ENCODE results near the gene POLR2F. TPM values are rescaled to one million over a fixed set of nuclear protein-coding genes. Genes with fewer than 3 reads are reported as not detected.
A peak's percentile ranks its signal among the peaks of the same experiment; 100 is the strongest.
"Not testable (repeated sequence)": the region's sequence is repeated elsewhere in the genome, so short reads cannot be mapped to it uniquely, and the experiment has no call there.

POLR2F gene
- total RNA-seq, 1 donor from 2014 or later, result 64.2 TPM

- not testable (repeated sequence) for ATAC-seq; DNase-seq (ENCODE audit: low spot score)
These were observed 22.5 kb downstream of the POLR2F start for GRCh38 chr22:37976022-37976421.

DNA sequence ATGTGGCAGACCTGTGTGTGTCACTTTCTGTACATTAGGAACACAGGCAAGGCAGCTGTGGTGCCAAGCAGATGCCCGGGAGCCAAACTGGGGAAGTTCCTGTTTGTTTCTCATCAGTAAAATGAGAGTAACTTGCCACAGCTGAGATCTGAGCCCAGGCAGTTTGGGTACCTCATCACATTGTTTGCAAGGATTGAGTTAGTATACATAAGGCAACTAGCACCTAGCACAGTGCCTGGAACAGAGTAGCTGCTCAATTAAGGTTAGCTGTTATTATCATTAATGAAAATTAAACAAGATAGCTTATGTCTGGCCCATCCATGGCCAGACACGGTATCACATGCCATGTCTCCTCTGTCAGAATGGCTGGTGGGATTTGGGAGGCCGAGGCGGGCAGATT is 23.0 kb downstream of the POLR2F start:
- no peak for DNase-seq (ENCODE audit: low spot score)
- ATAC-seq, result no peak

GRCh38 chr22:37979782-37980181 is 26.3 kb downstream of the POLR2F start:
- ATAC-seq (no peak), DNase-seq (ENCODE audit: low spot score) (no peak)

DNA sequence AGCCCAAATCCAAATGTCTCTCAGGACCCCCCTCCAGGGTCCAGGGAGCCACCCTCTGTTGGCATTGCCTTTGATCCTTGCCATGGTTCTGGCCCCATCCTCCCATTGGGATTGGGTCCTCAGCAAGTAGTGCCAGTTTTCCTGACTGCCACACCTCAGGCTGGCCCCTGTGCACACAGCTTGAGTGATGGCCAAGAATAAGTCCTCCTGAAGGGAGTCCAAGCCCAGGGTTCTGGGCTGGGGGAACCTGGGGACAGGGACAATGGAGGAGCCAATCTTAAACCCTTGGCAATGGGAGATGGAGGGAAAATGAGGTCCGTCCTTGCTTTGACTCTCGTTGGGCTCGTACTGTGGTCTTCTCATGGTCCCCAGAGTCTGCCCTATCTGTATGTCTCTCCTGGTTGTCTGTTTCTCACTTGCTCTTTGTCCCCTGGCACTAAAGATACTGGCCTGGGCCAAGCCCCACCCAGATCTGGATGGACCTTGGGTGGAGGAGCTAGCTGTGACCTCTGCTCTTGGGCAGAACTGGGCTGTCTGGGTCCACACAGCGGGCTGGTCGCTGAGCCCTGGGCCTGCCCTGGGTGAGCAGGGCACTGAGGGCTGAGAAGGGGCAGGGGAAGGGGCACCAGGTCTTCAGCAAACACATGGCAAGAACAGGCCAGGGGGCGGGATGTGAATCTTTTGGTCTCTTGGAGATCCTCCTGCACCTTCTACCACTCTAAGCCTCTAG is 27.9 kb downstream of the POLR2F start:
- DNase-seq (ENCODE audit: low spot score), result peak; percentile 95
- ATAC-seq, result peak; percentile 87

DNA sequence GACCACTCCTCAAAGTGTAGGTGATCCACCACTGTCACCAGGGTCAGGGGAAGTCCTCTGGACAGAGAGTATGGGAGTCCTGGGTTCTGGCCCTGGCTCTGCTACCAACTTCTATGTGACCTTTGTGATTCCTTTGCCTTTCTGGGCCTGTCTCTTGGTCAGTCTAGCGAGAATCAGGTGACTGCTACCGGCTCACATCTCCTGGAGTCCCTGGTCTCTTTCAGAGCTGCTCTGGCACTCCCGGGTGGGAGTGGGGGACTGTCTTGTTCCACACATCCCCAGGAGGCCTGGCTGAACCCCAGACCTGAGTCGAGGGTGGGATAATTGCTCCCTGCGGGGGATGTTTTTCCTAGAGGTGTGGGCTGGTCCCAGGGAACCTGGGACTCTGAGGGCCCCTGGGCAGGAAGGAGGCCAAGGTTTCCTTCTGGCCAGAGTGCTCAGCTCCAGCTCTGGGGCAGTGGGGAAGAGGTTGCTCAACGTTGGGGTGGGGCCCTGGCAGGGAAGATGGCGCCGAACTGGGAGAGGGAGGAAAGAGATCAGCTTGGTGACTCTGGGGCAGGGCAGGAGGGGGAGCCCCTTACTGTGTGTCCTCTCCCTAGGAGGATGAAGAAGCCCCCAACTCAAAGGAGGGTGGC is 28.8 kb downstream of the POLR2F start:
- ATAC-seq (peak; percentile 51), DNase-seq (ENCODE audit: low spot score) (peak; percentile 78)

GRCh38 chr22:37982938-37983859 is 29.7 kb downstream of the POLR2F start:
- ATAC-seq, result no peak
- no peak for DNase-seq (ENCODE audit: low spot score)

DNA sequence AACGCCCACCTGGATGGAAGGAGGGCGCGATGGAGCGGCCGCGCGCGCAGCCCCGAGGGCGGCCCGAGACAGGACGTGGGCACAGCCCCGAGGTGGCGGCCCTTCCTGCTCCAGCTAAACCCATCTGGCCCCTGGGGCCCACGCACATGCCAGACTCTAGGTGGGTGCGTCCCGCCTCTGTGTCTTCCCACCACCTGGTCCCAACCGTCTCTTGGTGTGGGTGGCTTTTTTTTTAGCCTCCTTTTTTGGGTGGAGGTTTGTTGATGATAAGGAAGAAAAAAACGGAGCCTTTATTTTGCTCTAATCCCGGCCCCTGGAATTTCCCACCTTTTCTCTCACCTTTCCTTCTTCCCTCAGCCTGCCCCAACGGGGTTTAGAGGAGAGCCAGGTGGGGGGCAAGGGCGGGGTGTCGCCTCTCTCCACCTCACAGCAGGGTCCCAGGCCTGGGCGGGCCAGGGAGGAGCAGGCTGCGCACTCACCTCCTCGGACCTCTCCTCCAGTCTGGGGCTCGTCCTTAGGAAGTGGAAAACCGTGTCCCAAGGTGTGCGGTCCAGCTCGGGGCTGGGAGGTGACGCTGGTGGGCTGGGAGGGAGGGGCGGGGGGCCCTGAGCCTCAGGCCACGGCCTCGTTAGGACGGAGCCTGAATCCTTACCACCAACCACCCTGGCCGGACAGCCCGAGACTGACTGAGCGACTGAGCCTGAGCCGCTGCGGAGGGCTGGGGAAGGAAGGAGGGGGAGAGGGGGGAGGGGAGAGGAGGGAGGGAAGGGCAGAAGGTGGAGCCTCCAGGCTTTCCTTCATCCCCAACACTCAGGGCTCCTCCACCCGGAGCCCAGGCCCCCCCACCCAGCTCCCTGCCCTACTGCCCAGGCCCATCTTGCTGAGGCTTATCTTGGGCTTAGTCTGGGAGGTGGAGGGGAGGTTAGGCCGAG is 30.6 kb downstream of the POLR2F start, which contains the start of gene SOX10:
Gene SOX10, minus strand, starts transcription at position 696 of the 932 bp plus-strand sequence. CDS start 771 bp downstream, outside the sequence.
- DNase-seq (ENCODE audit: low spot score), result no peak
- no peak for ATAC-seq

DNA sequence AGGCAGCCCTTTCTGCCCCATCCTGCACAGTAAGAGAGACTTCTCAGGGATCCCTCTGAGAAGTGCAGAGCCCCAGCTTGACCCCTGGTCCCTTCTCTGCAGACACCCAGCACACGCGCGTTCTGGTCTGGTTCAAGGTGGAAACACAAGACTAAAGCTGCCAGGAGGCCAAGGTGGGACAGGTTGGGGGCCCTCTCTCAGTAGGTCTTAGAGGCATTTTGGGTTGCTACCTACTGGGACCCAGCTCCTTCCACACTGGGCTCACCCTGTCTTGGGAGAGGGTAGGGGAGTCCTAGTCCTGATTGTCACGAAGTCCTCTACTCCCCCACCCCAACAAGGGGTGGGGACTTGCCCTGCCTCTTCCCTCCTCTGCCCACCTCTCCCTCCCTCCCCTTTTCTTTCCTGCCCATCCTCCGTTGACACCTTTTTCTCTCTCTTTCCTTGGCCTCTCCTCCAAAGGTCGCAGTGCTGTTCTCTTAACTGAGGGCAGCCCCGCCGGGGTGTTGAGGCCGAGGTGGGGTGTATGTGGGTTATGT is 31.6 kb downstream of the POLR2F start:
- DNase-seq (ENCODE audit: low spot score) (no peak), ATAC-seq (no peak)

DNA sequence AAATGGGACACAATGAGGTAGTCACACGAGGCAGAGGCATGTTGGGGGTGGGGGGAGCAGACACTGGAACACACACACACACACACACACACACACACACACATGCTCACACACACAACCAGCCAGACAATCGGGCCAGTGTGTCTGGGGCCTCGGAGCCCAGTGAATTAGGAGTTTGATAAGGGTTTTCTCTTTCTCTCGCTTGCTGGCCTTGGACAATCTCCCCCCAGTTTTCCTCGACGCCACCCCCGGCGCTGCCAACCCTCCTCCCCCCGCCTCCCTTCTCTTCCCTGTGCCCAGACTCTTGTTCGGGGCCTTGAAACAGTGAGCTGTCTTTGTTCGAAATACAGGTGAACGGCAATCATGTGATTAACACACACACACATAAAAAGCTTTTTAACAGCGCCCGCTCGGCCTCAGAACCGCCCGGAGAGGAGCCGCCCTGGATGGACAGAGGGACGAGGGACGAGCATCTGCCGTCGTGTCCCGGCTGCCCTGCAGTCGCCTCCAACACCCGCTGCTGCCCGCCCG is 32.3 kb downstream of the POLR2F start:
- DNase-seq (ENCODE audit: low spot score) (no peak), ATAC-seq (no peak)

DNA sequence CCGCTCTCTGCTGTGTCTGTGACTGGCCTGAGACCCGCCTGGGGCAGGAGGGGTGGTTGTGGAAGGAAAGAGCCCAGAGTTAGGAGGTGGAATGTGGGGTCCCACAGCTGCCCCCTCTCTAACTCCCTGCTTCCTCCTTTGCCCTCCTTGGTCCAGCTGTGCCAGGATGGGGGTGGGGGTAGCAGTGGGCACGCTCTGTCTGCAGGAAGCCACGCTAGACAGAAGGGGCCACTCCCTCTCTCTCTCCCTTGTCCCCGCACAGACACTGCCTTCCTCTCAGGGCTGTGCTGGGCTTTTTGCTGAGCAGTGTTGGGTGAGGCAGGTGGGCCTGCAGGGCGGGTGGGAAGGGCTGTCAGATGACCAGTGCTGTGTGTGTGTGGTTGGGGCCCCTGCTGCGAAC is 32.9 kb downstream of the POLR2F start:
- DNase-seq (ENCODE audit: low spot score) (no peak), ATAC-seq (no peak)

DNA sequence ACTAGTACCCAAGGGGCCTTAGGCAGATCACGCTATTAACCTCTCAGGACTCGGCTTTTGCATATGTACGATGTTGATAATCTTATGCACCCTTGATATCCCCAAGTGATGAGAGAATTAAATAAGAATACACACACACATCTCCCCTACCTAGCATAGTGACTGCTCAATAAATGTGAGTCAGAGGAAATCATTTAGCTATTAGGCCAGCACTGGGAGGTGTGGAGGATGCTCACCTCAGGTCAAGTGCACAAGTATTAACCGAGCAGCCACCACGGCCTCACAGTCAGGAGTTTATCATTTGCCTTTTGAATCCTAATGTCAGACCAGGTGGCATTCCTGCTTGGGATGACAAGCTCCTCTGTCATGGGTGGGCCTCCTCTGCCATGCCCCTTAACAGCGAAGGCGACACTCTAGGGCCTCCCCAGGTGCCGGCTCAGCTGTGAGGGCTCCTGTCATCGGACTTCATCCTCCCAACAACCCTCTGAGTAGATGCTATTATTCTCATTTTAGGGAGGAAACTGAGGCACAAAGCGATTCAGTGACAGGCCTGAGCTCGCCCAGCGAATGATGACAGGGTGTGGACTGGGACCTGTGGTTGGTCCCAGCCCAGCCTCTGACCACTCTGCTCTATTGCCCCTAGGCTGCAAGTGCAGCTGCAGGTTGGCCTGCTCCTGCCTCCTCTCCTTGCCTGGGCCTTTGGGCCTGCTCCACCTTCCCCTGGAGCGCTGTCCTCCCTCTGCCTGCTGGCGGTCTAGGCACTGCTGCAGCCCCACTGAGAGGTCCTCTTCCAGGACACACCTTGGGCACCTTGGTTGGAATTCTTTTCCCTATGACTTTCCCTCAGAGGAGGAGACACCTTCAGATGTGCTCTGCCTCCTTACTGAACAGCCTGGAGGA is 35.9 kb downstream of the POLR2F start:
- DNase-seq (ENCODE audit: low spot score) (no peak), ATAC-seq (no peak)

DNA sequence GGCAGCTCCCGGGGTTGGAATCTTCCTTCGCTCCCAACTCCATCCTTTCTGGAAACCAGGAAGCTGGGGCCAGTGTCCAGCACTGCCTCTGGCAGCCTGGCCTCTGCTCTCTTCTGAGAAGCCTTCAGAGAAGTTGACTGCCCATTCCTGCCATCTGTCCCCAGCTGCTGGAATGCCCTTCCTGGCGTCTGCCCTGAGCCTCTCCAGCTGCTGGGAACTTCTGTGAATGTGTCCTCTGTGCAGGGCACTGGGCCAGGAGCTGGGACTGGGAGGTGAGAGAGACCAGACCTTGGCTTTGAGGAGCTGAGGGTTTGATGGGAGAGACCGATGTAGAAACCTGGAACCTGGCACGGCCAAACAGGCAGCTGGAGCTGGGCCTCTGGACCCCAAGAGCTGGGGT is 36.8 kb downstream of the POLR2F start:
- no peak for DNase-seq (ENCODE audit: low spot score)
- ATAC-seq, result no peak

DNA sequence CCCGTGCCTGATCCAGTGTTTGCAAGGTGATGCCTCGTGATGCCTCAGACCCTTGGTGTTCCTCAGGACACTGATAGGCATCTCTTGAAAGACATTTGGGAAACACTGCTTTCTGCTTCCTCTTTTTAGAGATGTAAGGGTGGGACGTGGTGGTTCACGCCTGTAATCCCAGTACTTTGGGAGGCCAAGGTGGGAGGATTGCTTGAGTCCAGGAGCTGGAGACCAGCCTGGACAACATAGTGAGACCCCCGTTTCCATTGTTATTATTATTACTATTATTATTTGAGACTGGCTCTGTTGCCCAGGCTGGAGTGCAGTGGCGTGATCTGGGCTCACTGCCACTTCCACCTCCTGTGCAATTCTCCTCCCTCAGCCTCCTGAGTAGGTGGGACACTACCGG is 37.4 kb downstream of the POLR2F start:
- no peak for DNase-seq (ENCODE audit: low spot score)

DNA sequence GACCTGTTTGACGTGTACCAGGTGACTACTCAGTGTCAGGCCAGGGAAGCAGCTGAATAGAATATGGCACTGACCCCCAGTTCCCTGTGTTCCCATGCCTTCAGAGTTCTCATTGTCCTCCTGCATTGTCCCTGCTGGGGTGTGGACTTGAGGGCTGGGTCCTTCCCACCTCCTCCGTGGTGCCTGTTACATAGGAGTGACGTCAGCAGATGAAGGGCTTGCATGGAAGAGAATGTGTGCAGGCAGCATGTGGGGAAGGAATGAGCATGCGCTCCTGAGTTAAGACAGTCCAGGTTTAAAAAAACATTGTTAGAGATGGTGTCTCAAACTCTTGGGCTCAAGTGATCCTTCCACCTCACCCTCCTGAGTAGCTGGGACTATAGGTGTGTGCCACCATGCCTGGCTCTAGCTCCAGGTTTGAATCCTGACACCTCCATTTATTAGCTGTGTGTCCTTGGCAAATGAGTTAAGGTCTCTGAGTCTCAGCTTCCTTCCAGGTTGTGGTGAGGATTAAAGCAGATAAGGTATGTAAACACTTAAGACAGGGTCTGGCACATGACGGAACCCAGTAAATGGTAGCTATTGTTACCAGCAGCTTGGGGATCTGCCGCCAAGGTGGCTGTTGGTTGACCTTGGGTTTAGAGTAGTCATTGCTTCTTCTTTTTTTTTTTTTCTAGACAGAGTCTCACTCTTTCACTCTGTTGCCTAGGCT is 38.4 kb downstream of the POLR2F start:
- no peak for ATAC-seq

More for the DNA sequence above, 37.4 kb downstream of the POLR2F start:
- ATAC-seq, result no peak

GRCh38 chr22:37994049-37994448 is 40.5 kb downstream of the POLR2F start:
- no peak for ATAC-seq

More for the DNA sequence above, 38.4 kb downstream of the POLR2F start:
- DNase-seq (ENCODE audit: low spot score), result no peak

GRCh38 chr22:37994982-37995381 is 41.5 kb downstream of the POLR2F start:
- DNase-seq (ENCODE audit: low spot score) (no peak), ATAC-seq (no peak)

More at GRCh38 chr22:37994049-37994448, 40.5 kb downstream of the POLR2F start:
- no peak for DNase-seq (ENCODE audit: low spot score)

- ATAC-seq (no peak), DNase-seq (ENCODE audit: low spot score) (no peak)
These were observed 42.0 kb downstream of the POLR2F start for GRCh38 chr22:37995460-37995859.

- no peak for ATAC-seq
- no peak for DNase-seq (ENCODE audit: low spot score)
These were observed 42.6 kb downstream of the POLR2F start for GRCh38 chr22:37996079-37996478.

All from left lobe of liver (tissue), 2 donors.